TTC549 (cell line): ENCODE results near the gene FAM107B.

Source experiments
- FAIRE-seq: peaks from 2 replicates; lab custom pipeline; 2012; peaks lifted over from hg19 to GRCh38; lab: Jason Lieb, UNC

The FAM107B gene

GRCh38 chr10:14776546-14776945 lies 1.8 kb upstream of the FAM107B start:
- no peak for FAIRE-seq

DNA sequence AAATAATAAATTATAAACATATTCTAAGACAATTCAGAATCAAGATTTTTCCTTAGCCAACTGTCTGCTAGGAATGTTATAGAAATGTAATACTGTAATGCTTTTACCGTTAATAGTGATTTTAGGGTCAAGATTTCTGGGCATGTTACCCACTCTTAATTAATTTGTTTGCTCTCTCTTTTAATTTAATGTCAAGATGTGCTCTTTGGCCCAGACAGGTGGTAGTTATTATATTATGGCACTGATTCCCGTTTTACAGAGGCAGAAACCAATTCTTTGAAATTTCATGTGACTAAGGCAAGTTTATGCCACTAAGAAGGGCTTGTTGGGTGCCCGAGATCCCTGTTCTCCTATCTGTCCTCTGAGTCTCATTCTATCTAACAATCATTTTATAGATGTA lies 959 bp upstream of the FAM107B start:
- FAIRE-seq: no peak

- FAIRE-seq: no peak
Observed at GRCh38 chr10:14774214-14774580, 500 bp downstream of the FAM107B start.

DNA sequence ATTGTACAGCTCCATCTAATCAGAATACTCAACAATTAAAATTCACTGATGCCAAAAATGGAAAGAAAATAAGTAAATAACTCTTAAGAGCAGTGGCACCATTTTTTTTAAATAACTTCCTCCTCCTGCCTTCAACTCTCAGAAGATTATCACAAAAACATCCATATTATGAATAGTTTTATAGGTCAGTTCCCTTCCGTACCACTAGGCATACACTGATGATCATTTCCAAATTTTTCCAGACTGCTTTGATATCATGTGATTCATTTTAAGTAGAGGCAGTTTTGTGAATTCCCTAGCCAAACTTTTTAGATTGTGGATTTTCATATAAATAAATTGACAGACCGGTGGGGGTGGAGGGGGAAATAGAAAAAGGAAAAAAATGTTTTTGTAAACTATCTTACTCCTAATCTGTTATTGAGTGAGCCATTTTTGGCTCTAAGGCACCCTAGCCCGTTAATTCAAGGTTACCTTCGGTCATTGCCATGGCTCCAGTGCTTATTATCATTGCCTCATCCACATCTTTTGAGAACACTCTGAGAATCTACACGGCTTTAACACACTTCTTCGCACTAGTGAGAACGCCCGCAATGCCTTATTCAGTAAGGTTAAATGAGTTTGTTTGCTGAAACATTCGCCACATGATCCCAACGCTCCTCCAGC lies 1.0 kb downstream of the FAM107B start:
- FAIRE-seq: no peak

DNA sequence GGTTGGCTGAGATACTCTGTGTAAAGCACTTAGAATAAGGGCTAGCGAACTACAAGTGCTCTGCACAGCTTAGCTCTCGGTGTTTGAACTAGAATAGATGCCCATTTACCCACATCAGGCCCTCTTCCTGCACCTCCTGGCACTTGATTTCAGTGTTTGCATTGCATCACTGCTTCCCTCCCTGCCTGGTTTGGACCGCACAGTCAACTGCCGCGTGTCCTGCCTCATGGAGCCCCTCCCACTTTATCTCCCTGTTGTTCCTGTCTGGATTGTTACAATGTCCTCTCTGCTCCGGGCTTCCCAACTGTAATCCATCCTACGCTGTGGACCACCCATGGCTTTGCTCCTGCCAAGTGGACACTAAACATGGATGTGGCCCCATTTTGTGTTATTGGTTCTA lies 2.3 kb downstream of the FAM107B start:
- no peak for FAIRE-seq

GRCh38 chr10:14770927-14771326 lies 3.8 kb downstream of the FAM107B start:
- FAIRE-seq: no peak

GRCh38 chr10:14761372-14761771 lies 13.3 kb downstream of the FAM107B start:
- no peak for FAIRE-seq

GRCh38 chr10:14758994-14759664 lies 15.6 kb downstream of the FAM107B start:
- FAIRE-seq: no peak

DNA sequence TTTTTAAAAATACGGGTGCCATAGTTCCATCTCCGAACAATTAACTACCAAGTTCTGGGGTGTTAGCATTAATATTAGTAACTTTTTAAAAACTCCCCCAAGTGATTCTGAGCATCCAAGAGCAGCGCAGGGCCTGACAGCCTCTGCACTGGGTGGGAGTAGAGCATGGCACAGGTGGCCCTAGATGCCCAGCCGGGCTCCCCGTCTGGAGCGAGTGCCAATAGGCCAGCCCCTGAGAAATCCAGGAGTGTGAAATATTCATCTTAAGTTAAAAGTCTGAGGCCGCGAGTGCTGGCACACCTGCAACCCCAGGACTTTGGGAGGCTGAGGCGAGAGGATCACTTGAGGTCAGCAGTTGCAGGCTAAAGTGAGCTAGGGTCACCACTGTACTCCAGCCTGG lies 16.2 kb downstream of the FAM107B start:
- FAIRE-seq: no peak

DNA sequence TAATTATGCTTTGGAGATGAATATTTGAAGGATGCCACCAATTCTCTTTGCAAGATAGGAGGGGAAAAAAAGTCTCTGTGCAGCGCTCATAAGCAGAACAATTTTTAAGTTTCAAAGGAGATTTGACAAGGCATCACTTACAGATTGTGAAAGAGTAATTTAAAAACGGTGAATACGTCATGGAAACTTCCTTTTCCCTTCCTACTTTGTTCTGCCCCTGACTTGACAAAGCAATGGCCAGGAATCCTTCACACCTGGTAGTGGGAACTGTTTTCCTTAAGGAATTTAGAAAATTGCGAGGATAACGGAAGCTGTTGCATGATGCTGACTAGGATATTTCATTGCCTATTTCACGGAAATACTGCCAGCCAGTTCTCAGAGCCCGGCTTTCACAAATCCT lies 16.7 kb downstream of the FAM107B start:
- no peak for FAIRE-seq

DNA sequence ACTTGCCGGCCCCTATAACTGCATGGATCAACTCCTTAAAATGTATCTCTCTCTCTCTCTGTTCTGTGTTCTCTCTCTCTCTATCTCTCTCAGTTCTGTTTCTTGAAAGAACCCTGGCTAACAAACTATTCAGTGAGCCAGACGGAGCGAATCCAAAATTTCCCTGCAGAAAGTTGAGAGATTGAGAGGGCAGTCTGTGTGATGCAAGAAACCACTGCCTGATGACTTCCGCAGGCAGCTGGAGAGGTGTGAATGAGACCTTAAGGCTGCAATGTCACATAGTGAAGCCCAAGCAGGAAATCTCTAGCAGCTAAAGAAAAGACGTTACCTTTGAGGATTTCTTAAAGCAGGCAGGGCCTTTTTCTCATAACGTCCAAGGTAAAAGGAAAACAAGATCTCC lies 17.3 kb downstream of the FAM107B start:
- FAIRE-seq: no peak

- FAIRE-seq: no peak
Observed at GRCh38 chr10:14753441-14753840, 21.3 kb downstream of the FAM107B start.

DNA sequence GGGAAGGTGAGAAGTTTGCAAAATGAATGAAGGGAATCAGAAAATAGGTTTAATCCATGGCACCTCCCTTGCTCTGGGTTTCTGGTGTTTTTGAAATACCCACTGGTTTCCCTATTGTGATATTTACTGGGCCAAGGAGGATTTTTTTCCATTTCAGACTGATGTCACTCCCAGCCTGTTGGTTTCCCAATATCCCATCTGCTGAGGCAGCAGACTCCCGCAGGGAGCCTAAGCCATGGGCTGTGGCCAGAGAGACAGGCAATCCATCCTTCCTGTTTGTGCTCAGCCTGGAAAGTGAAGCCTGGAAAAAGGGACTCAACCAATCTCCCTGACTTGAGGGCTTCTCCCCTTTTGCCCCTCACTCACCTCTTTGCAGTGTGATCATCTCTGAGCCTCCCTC lies 22.8 kb downstream of the FAM107B start:
- no peak for FAIRE-seq

DNA sequence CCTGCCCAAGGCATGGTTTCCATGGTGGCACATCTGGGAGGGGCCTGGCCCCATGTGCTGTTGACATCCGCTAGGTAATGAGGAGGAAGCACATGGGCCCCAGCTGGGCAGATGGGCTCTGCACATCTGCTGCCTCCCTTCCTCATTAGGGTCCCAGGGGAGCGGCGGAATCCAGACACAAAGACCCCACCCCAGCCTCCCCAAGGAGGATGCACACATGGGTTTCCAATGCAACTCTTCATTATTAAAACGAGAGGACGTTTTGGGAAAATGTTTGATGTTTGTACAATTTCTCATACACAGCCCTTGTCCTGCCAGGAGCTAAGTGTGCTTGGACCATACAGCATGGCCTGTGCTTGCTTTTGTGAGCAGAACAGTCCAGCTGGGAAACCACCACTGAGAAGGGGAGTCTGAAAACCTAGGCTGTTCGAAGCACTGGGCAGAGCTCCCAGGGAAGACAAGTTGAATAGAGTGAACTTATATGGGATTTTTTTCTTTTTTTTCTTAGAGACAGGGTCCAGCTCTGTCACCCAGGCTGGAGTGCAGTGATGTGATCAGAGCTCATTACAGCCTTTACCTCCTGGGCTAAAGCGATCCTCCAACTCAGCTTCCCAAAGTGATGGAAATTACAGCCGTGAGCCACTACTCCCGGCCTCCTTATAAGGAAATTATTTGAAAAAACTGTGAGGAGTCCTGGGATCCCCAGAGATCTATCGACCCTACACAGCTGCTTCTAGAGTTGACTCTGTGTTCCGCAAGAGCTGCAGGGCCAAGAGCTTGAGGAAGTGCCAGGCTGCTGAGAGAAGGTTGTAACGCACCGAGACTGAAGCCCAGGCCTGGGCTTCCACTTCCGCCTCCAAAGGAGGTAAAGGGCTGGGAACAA lies 23.4 kb downstream of the FAM107B start:
- no peak for FAIRE-seq

DNA sequence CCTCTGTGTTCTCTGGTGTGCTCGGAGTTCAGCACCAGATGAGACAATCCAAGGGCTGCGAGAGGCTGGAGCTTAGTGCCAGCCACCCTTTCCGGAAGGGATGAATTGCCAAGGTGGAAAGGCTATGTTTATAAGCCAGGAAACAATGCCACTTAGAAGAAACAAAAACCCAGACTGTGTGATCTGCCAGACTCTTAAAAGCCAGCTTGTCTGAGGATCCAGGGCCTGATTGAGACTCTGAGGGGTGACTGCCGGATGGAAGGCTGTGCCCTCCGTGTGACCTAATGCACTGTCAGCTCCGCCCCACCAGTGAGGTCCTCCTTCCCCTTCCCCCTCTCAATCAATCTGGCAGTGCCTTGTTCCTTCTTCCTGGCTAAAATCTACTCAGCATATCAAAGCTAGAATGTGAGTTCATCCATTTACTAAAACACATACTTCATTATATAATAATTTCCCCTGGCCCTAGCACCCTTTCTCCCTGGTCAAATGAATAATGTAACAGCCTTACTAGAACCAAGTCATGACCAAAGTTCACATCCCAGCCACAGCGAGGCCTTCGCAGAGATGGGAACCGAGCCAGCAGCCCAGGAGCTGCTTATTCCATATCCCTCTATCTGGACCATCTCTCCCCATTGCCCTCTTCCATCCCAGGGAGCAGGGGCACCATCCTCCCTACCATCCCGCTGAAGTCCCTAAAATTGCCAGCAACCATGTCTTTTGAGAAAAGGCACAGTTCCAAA lies 25.5 kb downstream of the FAM107B start:
- FAIRE-seq: no peak

GRCh38 chr10:14748441-14748840 lies 26.3 kb downstream of the FAM107B start:
- no peak for FAIRE-seq

GRCh38 chr10:14742815-14743214 lies 31.9 kb downstream of the FAM107B start:
- FAIRE-seq: no peak

DNA sequence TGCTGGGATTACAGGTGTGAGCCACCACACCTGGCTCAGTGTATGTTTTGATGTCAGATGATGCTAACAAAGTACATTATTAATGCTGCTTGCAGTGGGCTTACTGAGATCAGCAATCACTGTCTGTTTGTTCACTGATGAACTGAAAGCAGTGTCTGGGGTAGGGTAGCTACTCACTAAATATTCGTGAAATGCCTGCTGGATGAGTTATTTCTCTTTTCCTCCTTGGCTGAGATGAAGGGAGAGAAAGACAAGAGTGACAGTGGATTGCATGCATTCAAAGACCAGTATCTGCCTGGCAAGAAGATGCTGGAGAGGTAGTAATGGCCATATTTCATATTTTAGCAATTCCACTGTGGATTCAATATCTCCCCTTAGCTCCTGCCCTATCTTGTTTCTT lies 32.3 kb downstream of the FAM107B start:
- no peak for FAIRE-seq

- FAIRE-seq: no peak
Observed at GRCh38 chr10:14740684-14741247, 33.9 kb downstream of the FAM107B start.

GRCh38 chr10:14737808-14738545 lies 36.7 kb downstream of the FAM107B start:
- no peak for FAIRE-seq

DNA sequence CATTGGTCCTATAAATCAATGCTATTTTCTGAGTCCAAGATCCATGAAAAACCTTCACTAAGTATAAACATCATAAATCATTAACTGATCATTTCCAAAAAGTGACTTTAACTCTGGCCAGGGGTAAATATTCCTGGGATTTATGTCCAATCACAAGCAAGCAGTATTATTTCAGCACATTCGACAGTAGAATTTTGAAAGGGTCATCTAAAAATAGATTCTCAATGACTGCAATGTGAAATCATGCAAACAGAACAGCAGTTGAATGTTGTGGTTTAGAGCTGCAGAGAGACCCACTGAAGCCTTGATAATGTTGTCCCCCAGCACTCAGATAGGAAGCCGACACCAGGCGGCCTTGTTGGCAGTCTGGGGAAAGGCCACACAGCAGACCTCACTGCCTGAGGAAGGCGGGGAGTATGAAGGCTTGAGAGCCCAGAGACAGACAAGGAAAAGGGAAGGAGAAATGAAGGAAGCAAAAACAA lies 38.1 kb downstream of the FAM107B start:
- no peak for FAIRE-seq
